ACC112 (cell line): ENCODE measurements around the gene RABGGTA.

Experiments used
- H2AFZ ChIP-seq: fragments of 200-600 bp; sonication (generic); one replicate; pipeline ENCODE4 v1.6.0; 2017; ENCODE audit warnings: antibody characterized with exemption, low read length; ENCODE audit not compliant: unreplicated experiment
- H3K27ac ChIP-seq: fragments of 200-600 bp; sonication (generic); 2 replicates; pipeline ENCODE4 v1.5.1; 2014; ENCODE audit warnings: low read depth, mild to moderate bottlenecking, antibody characterized with exemption, low read length, moderate library complexity
- H3K27me3 ChIP-seq: fragments of 200-600 bp; sonication (generic); 2 replicates; pipeline ENCODE4 v1.6.1; 2014; ENCODE audit warnings: mild to moderate bottlenecking, antibody characterized with exemption, low read length, moderate library complexity, mixed read lengths; ENCODE audit not compliant: insufficient read depth
- H3K36me3 ChIP-seq: fragments of 200-600 bp; sonication (generic); 2 replicates; pipeline ENCODE4 v1.6.1; 2016; ENCODE audit warnings: mild to moderate bottlenecking, antibody characterized with exemption, low read length, moderate library complexity, mixed read lengths; ENCODE audit not compliant: insufficient read depth
- H3K4me1 ChIP-seq: fragments of 200-600 bp; sonication (generic); one replicate; pipeline ENCODE4 v1.6.1; 2016; ENCODE audit warnings: low read length, mixed read lengths; ENCODE audit not compliant: insufficient read depth, unreplicated experiment, control insufficient read depth
- H3K4me3 ChIP-seq: fragments of 200-600 bp; sonication (generic); 2 replicates; pipeline ENCODE4 v1.5.1; 2014; ENCODE audit warnings: mild to moderate bottlenecking, low read depth, low read length
- H3K79me2 ChIP-seq: fragments of 200-600 bp; sonication (generic); one replicate; pipeline ENCODE4 v1.6.0; 2016; ENCODE audit warnings: low read length; ENCODE audit not compliant: control insufficient read depth, unreplicated experiment, insufficient read depth

Gene RABGGTA

DNA sequence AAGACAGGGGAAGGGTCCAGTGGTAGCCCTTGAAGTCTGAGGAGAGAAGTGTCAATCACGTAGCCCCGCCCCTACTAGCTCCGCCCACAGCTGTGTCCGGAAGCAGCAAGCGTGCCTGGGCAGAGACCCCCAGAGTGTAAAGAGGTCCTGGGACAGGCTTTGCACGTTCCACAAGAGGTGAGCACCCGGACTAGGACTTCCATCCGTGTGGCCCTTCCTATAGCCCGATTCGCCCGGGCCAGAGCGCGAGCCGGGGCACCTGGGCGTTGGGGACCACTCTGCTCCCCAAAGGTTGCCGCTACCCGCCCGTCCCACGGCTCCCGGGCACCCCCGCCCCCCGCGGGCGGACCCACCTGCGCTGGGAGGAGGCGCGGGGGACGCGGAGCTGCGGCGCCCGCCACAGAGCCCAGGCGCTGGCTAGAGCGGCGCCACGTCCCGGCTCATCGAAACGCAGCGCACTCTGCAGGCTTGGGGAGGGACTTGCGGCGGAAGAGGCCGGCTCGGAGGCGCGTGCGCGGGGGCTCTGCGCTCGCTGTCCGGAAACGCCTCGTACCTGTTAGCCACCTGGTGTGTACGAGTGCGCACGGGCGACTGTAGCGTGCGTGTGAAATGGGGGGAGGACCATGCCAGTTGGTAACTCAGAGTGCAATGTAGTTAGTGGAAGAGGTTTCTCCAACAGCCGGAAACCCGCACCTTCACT lies at the start of gene RABGGTA:
RABGGTA (minus strand) TSS at position 464 of the 700 bp plus-strand sequence. CDS start 482 bp downstream, outside the sequence.
- H3K79me2 ChIP-seq = no peaks in the 10 kb centered on the region
- H2AFZ ChIP-seq = peak within 1 kb of the TSS; percentile 90
- no peaks in the 10 kb centered on the region for H3K27me3 ChIP-seq
- peaks cover 4% of the 10 kb centered on the region for H3K4me1 ChIP-seq
- H3K36me3 ChIP-seq = no peaks in the 10 kb centered on the region
- peak within 1 kb of the TSS; percentile 84 for H3K4me3 ChIP-seq
- H3K27ac ChIP-seq = peak within 1 kb of the TSS; percentile 75

- H3K27me3 ChIP-seq = 0 out of 2 replicates have a peak, but pooled peaks cover 10% of the 10 kb centered on the region
Observed at GRCh38 chr14:24317141-24317928, 45.9 kb upstream of the RABGGTA start.

GRCh38 chr14:24316597-24316950 lies 45.2 kb upstream of the RABGGTA start:
- H2AFZ ChIP-seq = no peak overlapping the region
- peaks cover 21% of the 10 kb centered on the region for H3K4me1 ChIP-seq
- H3K4me3 ChIP-seq = no peak overlapping the region
- H3K27ac ChIP-seq = peak overlapping the region; percentile 34; the same call in 1 of the 2 replicates
- H3K27me3 ChIP-seq = 0 out of 2 replicates have a peak, but pooled peaks cover 10% of the 10 kb centered on the region
- no peaks in the 10 kb centered on the region for H3K36me3 ChIP-seq
- no peaks in the 10 kb centered on the region for H3K79me2 ChIP-seq

More at GRCh38 chr14:24317141-24317928, 45.9 kb upstream of the RABGGTA start:
- H3K79me2 ChIP-seq = no peaks in the 10 kb centered on the region
- peak overlapping the region; percentile 34 for H3K27ac ChIP-seq
- no peak overlapping the region for H2AFZ ChIP-seq
- H3K36me3 ChIP-seq = no peaks in the 10 kb centered on the region
- peaks cover 14% of the 10 kb centered on the region for H3K4me1 ChIP-seq
- no peak overlapping the region for H3K4me3 ChIP-seq

DNA sequence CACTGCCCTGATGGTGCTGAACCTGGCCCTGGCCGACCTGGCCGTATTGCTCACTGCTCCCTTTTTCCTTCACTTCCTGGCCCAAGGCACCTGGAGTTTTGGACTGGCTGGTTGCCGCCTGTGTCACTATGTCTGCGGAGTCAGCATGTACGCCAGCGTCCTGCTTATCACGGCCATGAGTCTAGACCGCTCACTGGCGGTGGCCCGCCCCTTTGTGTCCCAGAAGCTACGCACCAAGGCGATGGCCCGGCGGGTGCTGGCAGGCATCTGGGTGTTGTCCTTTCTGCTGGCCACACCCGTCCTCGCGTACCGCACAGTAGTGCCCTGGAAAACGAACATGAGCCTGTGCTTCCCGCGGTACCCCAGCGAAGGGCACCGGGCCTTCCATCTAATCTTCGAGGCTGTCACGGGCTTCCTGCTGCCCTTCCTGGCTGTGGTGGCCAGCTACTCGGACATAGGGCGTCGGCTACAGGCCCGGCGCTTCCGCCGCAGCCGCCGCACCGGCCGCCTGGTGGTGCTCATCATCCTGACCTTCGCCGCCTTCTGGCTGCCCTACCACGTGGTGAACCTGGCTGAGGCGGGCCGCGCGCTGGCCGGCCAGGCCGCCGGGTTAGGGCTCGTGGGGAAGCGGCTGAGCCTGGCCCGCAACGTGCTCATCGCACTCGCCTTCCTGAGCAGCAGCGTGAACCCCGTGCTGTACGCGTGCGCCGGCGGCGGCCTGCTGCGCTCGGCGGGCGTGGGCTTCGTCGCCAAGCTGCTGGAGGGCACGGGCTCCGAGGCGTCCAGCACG lies 44.6 kb upstream of the RABGGTA start:
- Histone ChIP-seq H2AFZ (no peak overlapping the region), H3K27ac (no peak overlapping the region), H3K27me3 (0 out of 2 replicates have a peak, but pooled peaks cover 10% of the 10 kb centered on the region), H3K4me1 (peaks cover 27% of the 10 kb centered on the region), H3K4me3 (no peak overlapping the region), H3K79me2 (no peaks in the 10 kb centered on the region), H3K36me3 (no peaks in the 10 kb centered on the region)

DNA sequence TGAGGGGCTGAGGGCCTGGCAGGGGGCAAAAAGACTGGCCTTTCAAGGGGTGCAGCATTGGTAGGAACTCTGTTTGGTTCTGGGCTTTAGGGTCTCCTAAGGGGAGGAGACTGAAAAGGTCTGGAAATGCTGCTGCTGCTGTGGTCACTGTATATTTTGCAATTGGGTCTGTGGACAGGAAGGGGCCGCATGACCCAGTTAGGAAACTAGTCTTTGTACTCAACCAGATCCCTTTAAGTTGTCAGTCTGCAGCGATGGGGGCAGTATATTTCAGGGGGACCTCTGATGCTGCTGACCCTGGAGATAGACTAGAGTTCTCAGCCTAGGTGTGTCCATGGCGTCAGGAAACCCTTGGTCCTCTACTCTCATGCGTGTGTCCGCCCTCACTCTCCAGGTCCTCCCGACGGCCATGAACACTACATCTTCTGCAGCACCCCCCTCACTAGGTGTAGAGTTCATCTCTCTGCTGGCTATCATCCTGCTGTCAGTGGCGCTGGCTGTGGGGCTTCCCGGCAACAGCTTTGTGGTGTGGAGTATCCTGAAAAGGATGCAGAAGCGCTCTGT lies 43.9 kb upstream of the RABGGTA start:
- H3K27me3 ChIP-seq = 0 out of 2 replicates have a peak, but pooled peaks cover 8% of the 10 kb centered on the region
- H2AFZ ChIP-seq = no peak overlapping the region
- H3K4me3 ChIP-seq = no peak overlapping the region
- H3K79me2 ChIP-seq = no peaks in the 10 kb centered on the region
- peaks cover 31% of the 10 kb centered on the region for H3K4me1 ChIP-seq
- no peak overlapping the region for H3K27ac ChIP-seq
- no peaks in the 10 kb centered on the region for H3K36me3 ChIP-seq

GRCh38 chr14:24314377-24315193 lies 43.2 kb upstream of the RABGGTA start:
- Histone ChIP-seq H3K4me3 (no peak overlapping the region), H3K27ac (no peak overlapping the region), H3K79me2 (no peaks in the 10 kb centered on the region), H3K27me3 (0 out of 2 replicates have a peak, but pooled peaks cover under 1% of the 10 kb centered on the region), H3K4me1 (peaks cover 38% of the 10 kb centered on the region), H2AFZ (no peak overlapping the region), H3K36me3 (no peaks in the 10 kb centered on the region)

GRCh38 chr14:24313913-24314312 lies 42.5 kb upstream of the RABGGTA start:
- Histone ChIP-seq H3K4me1 (peaks cover 38% of the 10 kb centered on the region), H3K79me2 (no peaks in the 10 kb centered on the region), H3K4me3 (no peak overlapping the region), H3K27me3 (no peaks in the 10 kb centered on the region), H2AFZ (no peak overlapping the region), H3K36me3 (no peaks in the 10 kb centered on the region), H3K27ac (no peak overlapping the region)

DNA sequence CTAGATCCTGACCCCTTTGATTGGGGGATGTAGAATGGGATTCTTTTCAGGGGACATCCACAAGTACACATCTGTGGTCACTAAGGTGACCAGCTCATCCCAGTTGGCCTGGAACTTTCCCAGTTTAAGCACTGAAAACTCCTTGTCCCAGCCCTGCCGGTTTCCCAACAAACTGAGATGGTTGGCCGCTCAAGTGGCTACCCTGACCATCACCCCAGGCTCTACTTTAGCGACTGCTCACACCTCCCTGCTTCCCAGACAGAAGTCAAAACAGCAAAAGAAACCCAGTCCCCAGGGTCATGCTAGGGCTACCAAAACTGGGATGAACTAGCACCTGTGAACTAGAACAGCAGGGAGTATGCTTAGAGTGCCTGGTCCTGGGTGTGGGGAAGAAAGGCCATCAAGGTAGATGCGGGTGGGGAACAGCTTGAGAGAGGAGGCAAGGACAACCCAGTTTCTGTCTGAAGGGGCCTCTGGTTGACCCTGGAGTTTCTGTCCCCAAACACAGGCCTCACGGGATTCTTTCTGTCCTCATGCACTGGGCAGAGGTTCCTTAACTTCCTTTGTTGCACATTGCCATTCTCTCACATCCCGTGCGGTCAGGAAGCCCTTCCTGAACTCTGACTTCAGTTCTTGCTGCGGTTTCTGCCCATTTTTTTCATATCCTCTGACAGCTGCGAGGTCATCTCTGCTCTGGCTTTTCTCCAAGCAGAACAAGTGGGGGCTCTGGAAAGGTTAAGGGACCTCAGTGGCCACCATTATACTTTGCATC lies 41.5 kb upstream of the RABGGTA start:
- no peak overlapping the region for H3K4me3 ChIP-seq
- H3K4me1 ChIP-seq = peaks cover 38% of the 10 kb centered on the region
- no peak overlapping the region for H3K27ac ChIP-seq
- H2AFZ ChIP-seq = no peak overlapping the region
- no peaks in the 10 kb centered on the region for H3K79me2 ChIP-seq
- no peaks in the 10 kb centered on the region for H3K36me3 ChIP-seq
- H3K27me3 ChIP-seq = no peaks in the 10 kb centered on the region

- no peaks in the 10 kb centered on the region for H3K79me2 ChIP-seq
- H3K4me1 ChIP-seq = peaks cover 34% of the 10 kb centered on the region
- H3K36me3 ChIP-seq = no peaks in the 10 kb centered on the region; the same call in 1 of the 2 replicates
- H2AFZ ChIP-seq = no peak overlapping the region
- no peaks in the 10 kb centered on the region for H3K27me3 ChIP-seq
- peak overlapping the region; percentile 70 for H3K4me3 ChIP-seq
- H3K27ac ChIP-seq = peak overlapping the region; percentile 33; the same call in 1 of the 2 replicates
Observed at GRCh38 chr14:24311837-24312615, 40.6 kb upstream of the RABGGTA start.
